GM21515 (cell line): Measurements from ENCODE around the gene MTFR1L.
"Not testable (repeated sequence)": the region's sequence is repeated elsewhere in the genome, so short reads cannot be mapped to it uniquely, and the experiment has no call there.

Source experiments
- ATAC-seq: cut with Tn5 transposase; IDR thresholded peaks from one replicate; pipeline ENCODE4 v1.9.1; 2021; ENCODE audit not compliant: unreplicated experiment

MTFR1L gene

GRCh38 chr1:25825605-25826004 lies 5.9 kb downstream of the MTFR1L start:
- no peak for ATAC-seq

DNA sequence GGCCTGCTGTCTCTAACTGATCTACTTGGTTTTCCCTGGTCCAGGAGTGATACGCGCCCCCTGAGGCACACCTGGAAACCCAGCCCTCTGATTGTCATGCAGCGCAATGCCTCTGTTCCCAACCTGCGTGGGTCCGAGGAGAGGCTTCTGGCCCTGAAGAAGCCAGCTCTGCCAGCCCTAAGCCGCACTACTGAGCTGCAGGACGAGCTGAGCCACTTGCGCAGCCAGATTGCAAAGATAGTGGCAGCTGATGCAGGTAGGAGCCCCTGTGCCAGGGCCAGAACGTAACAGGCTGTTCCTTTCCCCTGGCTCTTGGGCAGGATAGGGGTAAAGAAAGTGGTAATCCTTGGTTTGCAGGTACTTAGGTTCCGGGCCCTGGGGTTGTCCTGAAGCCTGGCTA lies 6.8 kb downstream of the MTFR1L start:
- ATAC-seq: no peak

DNA sequence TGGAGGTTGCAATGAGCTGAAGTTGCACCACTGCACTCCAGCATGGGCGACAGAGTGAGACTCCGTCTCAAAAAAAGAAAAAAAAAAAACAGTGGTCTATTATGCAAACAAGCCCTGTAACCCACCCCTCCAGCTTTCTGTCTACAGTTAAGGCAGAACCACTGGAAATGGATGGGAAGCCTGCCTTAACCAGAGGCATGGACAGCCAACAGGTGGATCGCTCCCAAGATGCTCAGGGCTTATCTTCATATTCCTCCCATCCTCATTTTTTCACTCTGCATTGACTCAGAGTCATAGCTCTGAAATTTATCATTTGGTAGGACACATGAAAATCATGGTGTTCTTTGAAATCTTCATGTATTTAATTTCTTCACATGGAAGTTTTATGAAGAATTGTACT lies 8.7 kb downstream of the MTFR1L start:
- ATAC-seq: no peak

DNA sequence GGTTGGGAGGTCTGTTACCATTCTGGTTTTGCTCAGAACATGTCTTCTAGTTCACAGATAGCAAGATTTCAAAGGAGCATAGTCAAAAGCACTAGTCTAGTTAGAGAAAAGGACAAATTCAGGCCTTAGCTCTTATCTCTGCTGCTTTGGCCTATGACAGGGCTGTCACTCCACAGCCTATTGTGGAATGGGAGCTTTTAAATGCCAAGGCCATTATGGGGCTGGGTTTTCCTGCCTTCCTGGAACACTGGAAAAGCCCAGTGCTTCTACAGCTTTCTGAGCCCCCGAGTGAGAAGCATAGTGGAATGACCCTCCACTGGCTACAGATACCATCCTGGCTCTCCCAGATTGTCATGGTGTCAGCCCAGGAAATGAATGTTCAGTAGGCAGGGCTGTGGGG lies 9.3 kb downstream of the MTFR1L start:
- no peak for ATAC-seq

- ATAC-seq: no peak
Measured at GRCh38 chr1:25831569-25832196, 11.9 kb downstream of the MTFR1L start.

DNA sequence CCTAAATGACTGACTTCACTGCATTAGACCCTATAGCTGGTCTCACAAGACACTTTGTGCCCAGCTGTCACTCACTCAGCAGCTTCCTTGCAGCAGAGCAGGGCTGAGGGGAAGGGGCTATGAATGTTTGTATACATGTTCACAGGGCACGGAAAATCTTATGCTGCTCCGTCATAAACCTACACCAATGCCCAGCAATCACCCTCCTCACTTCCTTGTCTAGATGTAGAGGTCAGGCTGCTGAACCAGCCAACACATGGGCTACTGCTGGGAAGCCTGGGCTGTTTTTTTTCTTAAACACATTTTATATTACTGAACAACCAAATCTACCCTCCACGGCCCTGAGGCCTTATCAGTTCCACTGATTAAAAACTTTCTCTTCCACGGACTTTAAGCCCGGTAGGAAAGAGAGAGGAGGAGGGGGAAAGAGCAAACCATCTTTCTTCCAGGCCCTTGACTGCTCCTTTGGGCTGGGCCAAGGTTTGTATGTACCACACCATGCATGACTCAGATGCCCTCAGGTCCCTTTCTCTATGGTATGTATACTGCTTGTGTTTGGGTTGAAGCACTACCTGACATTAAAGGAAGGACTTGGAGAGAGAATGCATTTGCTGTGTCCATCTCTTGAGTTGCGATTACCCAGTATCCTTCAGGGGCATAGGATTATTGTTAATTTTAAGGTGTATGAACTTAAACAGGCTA lies 12.7 kb downstream of the MTFR1L start:
- no peak for ATAC-seq

- no peak for ATAC-seq
Measured at GRCh38 chr1:25833158-25833557, 13.4 kb downstream of the MTFR1L start.

GRCh38 chr1:25834894-25835293 lies 15.1 kb downstream of the MTFR1L start:
- no peak for ATAC-seq

DNA sequence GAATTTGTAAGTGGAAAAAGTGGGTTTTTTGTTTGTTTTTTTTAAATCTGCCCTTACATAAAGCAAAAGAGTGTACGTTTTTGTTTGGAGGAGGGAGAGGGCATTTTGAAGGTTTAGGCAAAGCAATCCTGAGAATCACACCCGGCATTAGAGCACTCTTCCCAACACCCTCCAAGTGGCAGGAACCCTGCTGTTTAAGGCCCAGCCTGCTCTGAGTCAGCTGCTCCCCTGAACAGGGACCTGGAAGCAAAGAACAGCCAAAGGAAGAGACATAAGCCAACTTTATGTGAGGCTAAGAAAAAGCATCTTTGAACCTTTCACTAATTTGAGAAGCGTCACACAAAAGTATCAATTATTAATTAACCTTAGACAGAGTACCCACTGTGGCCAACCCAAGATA lies 16.9 kb downstream of the MTFR1L start:
- no peak for ATAC-seq

DNA sequence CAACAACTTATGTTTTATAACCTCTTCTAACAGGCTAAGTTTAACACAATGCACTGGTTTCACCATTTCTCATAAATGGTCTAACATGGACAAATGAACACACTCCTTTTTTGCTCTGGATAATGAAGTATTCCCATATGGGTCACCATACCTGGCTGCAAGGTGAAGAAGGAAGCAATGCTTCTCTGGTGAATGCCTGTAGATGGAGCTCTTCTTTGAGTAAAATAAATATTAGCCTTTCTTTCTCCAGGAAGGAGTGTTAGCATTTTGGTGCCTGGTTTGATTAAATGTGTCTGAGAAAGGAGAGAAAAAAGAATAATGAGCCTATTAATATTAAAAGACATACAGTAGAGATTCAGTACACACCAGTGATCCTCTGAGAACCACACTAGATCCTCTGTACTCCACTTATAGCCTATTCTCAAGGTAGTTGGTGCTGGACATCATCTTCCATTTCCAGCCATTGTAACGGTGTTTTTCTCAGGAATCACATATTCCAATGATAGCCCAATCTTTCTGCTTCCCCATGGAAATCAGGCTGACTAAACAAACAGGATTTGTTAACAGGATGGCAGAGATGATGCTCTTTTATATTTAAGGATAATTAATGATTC lies 17.6 kb downstream of the MTFR1L start:
- ATAC-seq: no peak

GRCh38 chr1:25839808-25840207 lies 20.1 kb downstream of the MTFR1L start:
- not testable (repeated sequence) for ATAC-seq

GRCh38 chr1:25843483-25843882 lies 23.7 kb downstream of the MTFR1L start:
- no peak for ATAC-seq

DNA sequence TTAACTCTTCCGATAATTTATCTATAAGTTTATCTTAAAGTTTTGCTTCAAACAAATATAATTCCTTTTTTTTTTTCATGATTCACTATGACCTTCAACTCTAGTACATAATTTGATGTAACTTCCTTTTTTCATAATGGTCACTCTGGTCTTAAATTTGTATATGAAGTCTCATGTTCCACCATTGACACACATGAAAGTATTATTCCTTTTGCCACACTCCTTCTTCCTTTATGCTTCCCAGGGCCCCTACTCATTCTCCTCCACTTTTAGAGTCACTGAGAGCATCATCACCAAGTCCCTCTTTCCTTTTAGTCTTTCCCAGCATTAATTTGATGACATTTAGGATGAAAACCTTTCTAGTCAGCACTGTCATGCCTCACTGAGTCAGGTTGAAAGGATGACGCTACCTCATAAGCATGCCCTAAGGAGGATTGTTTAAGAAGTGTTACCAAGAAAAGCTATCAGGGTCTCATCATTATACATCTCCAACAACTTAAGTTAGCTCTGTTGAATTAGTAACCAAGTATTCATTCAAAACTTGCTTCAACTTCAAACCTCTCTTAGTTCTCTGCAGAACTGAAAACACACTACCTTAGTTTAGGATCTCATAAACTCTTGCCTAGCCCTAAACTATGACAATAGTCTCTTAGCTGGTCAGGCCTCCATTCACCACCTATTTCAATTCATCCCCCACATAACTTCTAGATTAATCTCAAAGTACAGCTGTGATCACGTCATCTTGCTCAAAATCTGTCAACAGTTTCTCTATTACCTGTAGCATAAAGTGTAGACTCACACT lies 25.0 kb downstream of the MTFR1L start:
- no peak for ATAC-seq

DNA sequence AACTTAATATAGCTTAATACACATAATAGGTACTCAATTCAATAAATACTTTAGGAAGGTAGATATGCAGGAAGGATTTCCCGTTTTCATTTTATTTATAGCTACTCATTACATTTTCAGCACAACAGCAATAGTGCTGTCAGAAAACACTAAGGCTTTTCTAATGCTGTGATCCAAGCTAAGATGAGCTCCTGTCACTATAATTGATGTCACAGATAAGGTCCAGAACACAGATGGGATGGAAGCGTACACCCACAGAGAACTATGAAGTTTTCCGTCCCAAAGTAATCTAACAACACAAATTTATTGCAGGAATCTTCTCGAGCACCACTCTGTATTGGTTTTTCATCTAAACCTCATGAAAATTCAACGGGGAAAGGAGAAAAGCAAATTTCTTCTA lies 25.9 kb downstream of the MTFR1L start:
- no peak for ATAC-seq

- ATAC-seq: no peak
Measured at GRCh38 chr1:25847929-25848328, 28.2 kb downstream of the MTFR1L start.

GRCh38 chr1:25848531-25848930 lies 28.8 kb downstream of the MTFR1L start:
- ATAC-seq: no peak

- no peak for ATAC-seq
Measured at GRCh38 chr1:25854554-25854953, 34.8 kb downstream of the MTFR1L start.

DNA sequence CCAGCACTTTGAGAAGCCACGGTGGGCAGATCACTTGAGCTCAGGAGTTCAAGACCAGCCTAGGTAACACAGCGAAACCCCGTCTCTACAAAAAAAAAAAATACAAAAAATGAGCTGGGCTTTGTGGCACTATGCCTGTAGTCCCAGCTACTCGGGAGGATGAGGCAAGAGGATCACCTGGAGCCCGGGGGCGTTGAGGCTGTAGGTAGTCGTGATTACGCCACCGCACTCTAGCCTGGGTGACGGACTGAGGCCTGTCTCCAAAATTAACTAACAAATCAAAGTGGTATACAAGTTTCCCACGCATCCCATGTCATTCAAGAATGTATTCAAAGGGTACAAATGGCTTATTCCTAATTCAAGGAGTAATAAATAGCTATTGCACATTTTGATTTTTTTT lies 37.1 kb downstream of the MTFR1L start:
- no peak for ATAC-seq

DNA sequence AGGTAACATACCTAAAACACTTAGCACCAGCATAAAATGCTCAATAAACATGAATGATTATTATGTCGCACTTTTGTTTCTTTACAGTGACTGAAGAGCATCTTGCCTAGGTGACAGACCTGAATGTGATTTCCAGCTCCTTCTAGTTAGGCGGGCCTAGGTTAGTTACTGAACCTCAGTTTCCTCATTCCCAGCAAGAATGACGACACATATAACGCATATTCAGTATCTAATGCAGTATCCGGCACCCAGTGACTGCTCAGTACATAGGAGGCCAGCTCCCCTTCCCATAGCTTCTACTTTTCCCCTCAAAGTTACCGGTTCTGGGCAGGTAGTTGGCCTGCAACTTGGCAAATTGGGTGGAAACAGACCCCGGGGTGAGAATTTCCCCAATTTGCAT lies 38.7 kb downstream of the MTFR1L start:
- no peak for ATAC-seq

DNA sequence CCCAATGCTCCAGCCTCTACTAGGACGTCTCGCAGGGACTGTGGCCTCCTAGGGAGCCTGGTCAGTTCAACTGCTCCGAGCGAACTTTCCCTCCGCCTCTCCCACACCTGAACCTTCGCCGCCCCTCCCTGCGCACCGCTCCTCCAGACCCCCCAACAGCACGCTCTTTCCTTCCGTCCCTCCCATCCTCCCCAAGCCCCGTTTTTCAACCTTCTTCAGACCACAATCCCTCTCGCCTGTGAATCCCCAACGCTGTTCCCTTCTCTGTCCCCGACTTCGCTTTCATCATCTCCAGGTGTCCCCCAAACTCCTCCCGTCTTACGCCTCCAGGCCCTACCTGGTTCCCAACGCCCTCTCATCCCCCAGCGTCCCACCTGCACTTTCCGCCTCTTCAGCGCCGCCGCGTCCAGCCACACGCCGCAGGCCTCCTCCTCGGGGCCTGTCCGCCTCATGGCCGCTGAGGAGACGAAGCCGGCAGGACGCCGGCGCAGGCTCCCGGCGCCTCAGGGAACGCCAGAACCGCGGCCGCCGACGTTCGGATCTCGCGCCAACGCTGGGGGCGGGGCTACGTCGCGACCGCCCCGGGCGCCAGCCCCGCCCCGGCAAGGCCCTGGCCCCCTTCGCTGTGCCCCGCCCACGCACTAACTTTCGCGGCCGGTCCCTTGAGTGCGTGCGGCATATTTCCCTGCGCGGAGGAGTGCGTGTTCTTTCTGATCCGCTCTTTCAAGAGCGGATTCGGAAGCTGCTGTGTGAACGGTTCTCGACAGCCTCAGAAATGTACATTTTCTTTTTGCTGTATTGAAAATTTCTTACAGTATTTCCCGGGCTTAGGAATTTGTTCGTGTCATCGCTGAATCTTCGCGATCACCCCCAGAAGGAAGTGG lies 39.4 kb downstream of the MTFR1L start, which contains the start of gene AUNIP:
TSS of gene AUNIP (minus strand) at position 552 of the 884 bp plus-strand sequence. CDS start at position 452, 100 bp downstream.
- peak; percentile 71 for ATAC-seq
